GM12878 (cell line): ENCODE measurements around the gene C19orf38. TPM values are rescaled to one million over a fixed set of nuclear protein-coding genes. Genes with fewer than 3 reads are reported as not detected.

Source experiments
- ATAC-seq: fragments of 200-7000 bp; cut with Tn5 transposase; 3 replicates; pipeline ENCODE4 v1.9.1; 2020; ENCODE audit warnings: mild to moderate bottlenecking, moderate library complexity
- BruUV-seq: library from RNA; stranded (reverse); fragments of 400-500 nt; replicated peaks from 2 replicates; lab custom pipeline; 2021; lab: Mats Ljungman, UMichigan
- CTCF ChIA-PET: fragments of 300-600 bp; sonication (Branson Sonifier 250); formaldehyde crosslinking; extraction: SDS; loops from one replicate; lab custom pipeline; 2021; ENCODE audit warnings: inconsistent platforms; lab: Yijun Ruan, JAX
- POLR2A ChIA-PET: fragments of 350-600 bp; formaldehyde crosslinking; extraction: SDS; loops from one replicate; lab custom pipeline; 2021; ENCODE audit warnings: inconsistent platforms; lab: Charles Lee
- RAD21 ChIA-PET: fragments of 300-600 bp; sonication (Branson Sonifier 250); formaldehyde crosslinking; loops from one replicate; lab custom pipeline; 2023; ENCODE audit warnings: antibody characterized with exemption; ENCODE audit not compliant: unreplicated experiment; lab: Charles Lee
- SMC1A ChIA-PET: fragments of 300-600 bp; sonication (Branson Sonifier 250); formaldehyde crosslinking; loops from one replicate; lab custom pipeline; 2023; ENCODE audit not compliant: unreplicated experiment, uncharacterized antibody; lab: Charles Lee
- DNase-seq: peaks from one replicate; pipeline ENCODE4 v3.0.0-alpha.2; 2011; ENCODE audit warnings: low read depth, low spot score
- FAIRE-seq: peaks from 3 replicates; lab custom pipeline; 2011; peaks lifted over from hg19 to GRCh38; lab: Jason Lieb, UNC
- H2AFZ ChIP-seq: 2 replicates; pipeline ENCODE4 v1.6.0; 2011; ENCODE audit warnings: low read depth, low read length, control low read depth; ENCODE audit not compliant: control insufficient read depth
- H3K27ac ChIP-seq: 2 replicates; pipeline ENCODE4 v1.5.1; 2011; ENCODE audit warnings: control low read depth; ENCODE audit not compliant: control insufficient read depth, insufficient read depth
- H3K27me3 ChIP-seq, 2 experiments: replicated peaks in 1 of 2; 2 replicates each; pipeline versions ENCODE4 v1.6.0 to v1.6.1; 2011; ENCODE audit warnings: low read length in 1 of 2; ENCODE audit not compliant: control insufficient read depth in 2 of 2, insufficient read depth in 2 of 2
- H3K36me3 ChIP-seq, 2 experiments: 2 replicates each; pipeline ENCODE4 v1.5.1; 2011; ENCODE audit warnings: low read length in 1 of 2; ENCODE audit not compliant: control insufficient read depth in 2 of 2, insufficient read depth in 2 of 2
- H3K4me1 ChIP-seq: 2 replicates; pipeline ENCODE4 v1.6.1; 2011; ENCODE audit warnings: mild to moderate bottlenecking, low read length, moderate library complexity, mixed read lengths; ENCODE audit not compliant: control insufficient read depth, insufficient read depth
- H3K4me2 ChIP-seq: 2 replicates; pipeline ENCODE4 v1.6.0; 2011; ENCODE audit warnings: control low read depth; ENCODE audit not compliant: control insufficient read depth, insufficient read depth
- H3K4me3 ChIP-seq: fragments of 200-600 bp; sonication (generic); 2 replicates; pipeline ENCODE4 v1.5.1; 2016
- H3K79me2 ChIP-seq: 2 replicates; pipeline ENCODE4 v1.6.0; 2011; ENCODE audit warnings: low read length; ENCODE audit not compliant: control insufficient read depth, insufficient read depth
- H3K9ac ChIP-seq: 2 replicates; pipeline ENCODE4 v1.8.0; 2011; ENCODE audit warnings: low read length, control low read depth, mixed read lengths; ENCODE audit not compliant: control insufficient read depth, insufficient read depth
- H3K9me3 ChIP-seq: replicated peaks from 3 replicates; pipeline ENCODE4 v1.5.1; 2011; ENCODE audit warnings: mild to moderate bottlenecking, low read length; ENCODE audit not compliant: control insufficient read depth, insufficient read depth
- H4K20me1 ChIP-seq: 2 replicates; pipeline ENCODE4 v1.6.0; 2011; ENCODE audit not compliant: control insufficient read depth, insufficient read depth
- BCL11A ChIP-seq: IDR thresholded peaks from 2 replicates; pipeline ENCODE4 v1.6.1; 2011; ENCODE audit warnings: low read depth, low read length
- EED ChIP-seq: sonication (generic); IDR thresholded peaks from 2 replicates; pipeline ENCODE4 v1.6.1; 2016; ENCODE audit warnings: antibody characterized with exemption, low read depth
- EGR1 ChIP-seq, 2 experiments: IDR thresholded peaks; 1 replicate in 1 of 2; 2 replicates in 1 of 2; pipeline ENCODE4 v1.6.1; 2011 to 2012; ENCODE audit warnings: low read depth in 2 of 2, low read length in 2 of 2, borderline replicate concordance in 1 of 2, mild to moderate bottlenecking in 1 of 2, moderate library complexity in 1 of 2
- FOXK2 ChIP-seq: fragments of 450-650 bp; IDR thresholded peaks from 2 replicates; pipeline ENCODE4 v1.6.1; 2017; ENCODE audit warnings: mild to moderate bottlenecking, moderate library complexity
- FOXM1 ChIP-seq: IDR thresholded peaks from 2 replicates; pipeline ENCODE4 v1.6.1; 2012; ENCODE audit warnings: low read depth, mild to moderate bottlenecking, inconsistent platforms, low read length, moderate library complexity
- GABPA ChIP-seq: IDR thresholded peaks from 2 replicates; pipeline ENCODE4 v1.6.1; 2014; ENCODE audit warnings: antibody characterized with exemption, low read depth, mild to moderate bottlenecking, inconsistent platforms
- HDAC2 ChIP-seq: fragments of 200-600 bp; sonication (generic); IDR thresholded peaks from 2 replicates; pipeline ENCODE4 v1.6.1; 2017
- JUNB ChIP-seq: IDR thresholded peaks from 2 replicates; pipeline ENCODE4 v1.6.1; 2016; ENCODE audit warnings: antibody characterized with exemption, mild to moderate bottlenecking
- LARP7 ChIP-seq: fragments of 450-650 bp; IDR thresholded peaks from 2 replicates; pipeline ENCODE4 v1.6.1; 2017; ENCODE audit warnings: mild to moderate bottlenecking
- MTA2 ChIP-seq: fragments of 450-650 bp; IDR thresholded peaks from 2 replicates; pipeline ENCODE4 v1.6.1; 2016; ENCODE audit warnings: low read depth, mild to moderate bottlenecking, moderate library complexity
- NR2C1 ChIP-seq: fragments of 450-650 bp; IDR thresholded peaks from 2 replicates; pipeline ENCODE4 v1.6.1; 2017; ENCODE audit warnings: antibody characterized with exemption, mild to moderate bottlenecking, moderate library complexity
- SIN3A ChIP-seq: IDR thresholded peaks from 2 replicates; pipeline ENCODE4 v1.6.1; 2012; ENCODE audit warnings: low read depth, low read length, improper control_type of control experiment
- STAT1 ChIP-seq: fragments of 450-650 bp; conservative IDR thresholded peaks from 2 replicates; pipeline ENCODE4 v1.6.1; 2014; ENCODE audit warnings: antibody characterized with exemption, mild to moderate bottlenecking
- TBL1XR1 ChIP-seq: IDR thresholded peaks from 2 replicates; pipeline ENCODE4 v1.6.1; 2012; ENCODE audit warnings: low read depth, low read length, improper control_type of control experiment
- TCF7 ChIP-seq: IDR thresholded peaks from 2 replicates; pipeline ENCODE4 v1.6.1; 2014; ENCODE audit warnings: antibody characterized with exemption, borderline replicate concordance
- WGBS: methylation state at CpG from one replicate; pipeline ENCODE4 v1.1.6; 2016; ENCODE audit warnings: low lambda C conversion rate; ENCODE audit not compliant: insufficient replicate concordance, insufficient coverage; ENCODE audit errors: missing lambda C conversion rate; 5-methylcytosine and 5-hydroxymethylcytosine counted together
- in situ Hi-C: fragments of 300-500 bp; cut with MboI; formaldehyde crosslinking; loops from 9 replicates; pipeline ENCODE4 v1.14.3; 2018; ENCODE audit warnings: mixed read lengths
- intact Hi-C: fragments of 100-400 bp; cut with micrococcal nuclease; formaldehyde crosslinking; loops from one replicate; pipeline ENCODE4 v1.14.2; 2022; ENCODE audit not compliant: unreplicated experiment
- polyA plus RNA-seq, 11 experiments: library from polyadenylated mRNA; depleted of rRNA in 4 of 11; unstranded in 6 of 11; stranded (reverse) in 5 of 11; fragments of >200 nt; fragmentation: Nextera tagmentation in 4 of 11; fragmentation: Illumina TruSeq in 1 of 11; extraction: Ambion mirVana in 4 of 11; extraction: Trizol in 1 of 11; gene quantifications; 1 replicate in 1 of 11; 2 replicates in 10 of 11; pipeline versions ENCODE4 v1.2.1 to v1.2.3, GENCODE V29; 2011 to 2016; ENCODE audit warnings: inconsistent platforms in 2 of 11, missing spikeins in 2 of 11, low read depth in 1 of 11
- total RNA-seq, 4 experiments: library from RNA; depleted of rRNA in 3 of 4; stranded (reverse); fragments of >200 nt in 3 of 4; fragmentation: Illumina TruSeq in 1 of 4; extraction: Trizol in 1 of 4; gene quantifications; 2 replicates each; pipeline versions ENCODE4 v1.2.1 to v1.2.3, GENCODE V29; 2013 to 2021
- TF ChIP-seq, protein P1 (sequence below): fragments of 450-650 bp; IDR thresholded peaks from 2 replicates; pipeline ENCODE4 v1.6.1; 2016; ENCODE audit warnings: mild to moderate bottlenecking
- TF ChIP-seq, protein P2 (sequence below): fragments of 450-650 bp; IDR thresholded peaks from 2 replicates; pipeline ENCODE4 v1.6.1; 2017; ENCODE audit warnings: mild to moderate bottlenecking, low read depth, inconsistent platforms; ENCODE audit not compliant: poor library complexity, severe bottlenecking
- TF ChIP-seq, protein P3 (sequence below): fragments of 450-650 bp; formaldehyde crosslinking; IDR thresholded peaks from 2 replicates; pipeline ENCODE4 v1.4.0; 2022; ENCODE audit warnings: mild to moderate bottlenecking, moderate library complexity
- TF ChIP-seq, protein P4 (sequence below): fragments of 150-350 bp; IDR thresholded peaks from 2 replicates; pipeline ENCODE4 v1.6.1; 2014; ENCODE audit warnings: mild to moderate bottlenecking, low read depth, low read length

C19orf38 gene
- total and polyA plus RNA-seq, 10 of the 15 experiments (the other 5 are each of a cell fraction or from before 2014, with no cell fraction given): 2.6 to 7.5 (median 5.0) TPM

DNA sequence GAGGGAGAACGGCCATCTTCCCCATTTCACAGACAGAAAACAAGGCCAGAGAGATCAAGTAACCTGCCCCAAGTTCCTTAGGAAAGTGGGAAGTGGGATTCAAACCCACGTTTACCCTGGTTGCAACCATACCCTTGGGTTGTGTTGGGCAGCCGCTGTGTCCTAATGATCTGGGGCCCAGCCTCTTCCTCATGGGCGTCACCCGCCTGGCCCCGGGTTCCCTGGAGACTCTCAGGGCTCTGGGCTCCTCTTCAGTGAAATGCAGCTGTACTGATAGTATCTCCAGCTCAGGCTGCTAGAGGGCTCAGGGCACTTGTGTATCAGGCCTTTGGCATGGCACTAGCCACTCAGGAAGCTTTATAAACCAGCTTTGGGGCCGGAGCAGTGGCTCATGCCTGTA, 22.0 kb upstream of the C19orf38 start:
- RAD21 ChIA-PET: interaction anchor here (1.6 kb wide), 1 partner anchor 124 kb away, joined by 3 read pairs; no protein-coding TSS in a partner anchor
- Histone ChIP-seq H3K36me3 (peaks cover 7 to 19% of the 10 kb centered on the region in 2 experiments; a peak in 3 of 4 replicates), H4K20me1 (no peaks in the 10 kb centered on the region), H3K9ac (no peak overlapping the region), H3K4me2 (no peak overlapping the region), H3K4me3 (no peak overlapping the region), H3K4me1 (no peaks in the 10 kb centered on the region), H3K79me2 (no peaks in the 10 kb centered on the region), H2AFZ (no peak overlapping the region), H3K27me3 (no peaks in the 10 kb centered on the region), H3K27ac (no peak overlapping the region), H3K9me3 (no peaks in the 10 kb centered on the region)
- 90% methylated on average over 7 of the region's 7 CpGs for WGBS
- DNase-seq (no peak), FAIRE-seq (no peak), ATAC-seq (no peak)
- CTCF ChIA-PET: interaction anchor here (3.2 kb wide), 1 partner anchor 109 kb away, joined by 9 read pairs; the partner anchor contains the start of gene DNM2
- in situ Hi-C loops: no loop called here
- SMC1A ChIA-PET: interaction anchor here (0.6 kb wide), 1 partner anchor 454 kb away, joined by 3 read pairs; no protein-coding TSS in a partner anchor
- POLR2A ChIA-PET: no interaction called here
- intact Hi-C loops: no loop called here
- no TSS peak for BruUV-seq
- TF ChIP-seq, protein P1, sequence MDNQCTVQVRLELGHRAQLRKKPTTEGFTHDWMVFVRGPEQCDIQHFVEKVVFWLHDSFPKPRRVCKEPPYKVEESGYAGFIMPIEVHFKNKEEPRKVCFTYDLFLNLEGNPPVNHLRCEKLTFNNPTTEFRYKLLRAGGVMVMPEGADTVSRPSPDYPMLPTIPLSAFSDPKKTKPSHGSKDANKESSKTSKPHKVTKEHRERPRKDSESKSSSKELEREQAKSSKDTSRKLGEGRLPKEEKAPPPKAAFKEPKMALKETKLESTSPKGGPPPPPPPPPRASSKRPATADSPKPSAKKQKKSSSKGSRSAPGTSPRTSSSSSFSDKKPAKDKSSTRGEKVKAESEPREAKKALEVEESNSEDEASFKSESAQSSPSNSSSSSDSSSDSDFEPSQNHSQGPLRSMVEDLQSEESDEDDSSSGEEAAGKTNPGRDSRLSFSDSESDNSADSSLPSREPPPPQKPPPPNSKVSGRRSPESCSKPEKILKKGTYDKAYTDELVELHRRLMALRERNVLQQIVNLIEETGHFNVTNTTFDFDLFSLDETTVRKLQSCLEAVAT: no peak
- TF ChIP-seq HDAC2 (no peak), FOXM1 (no peak), EGR1 (IDR thresholded peaks at IDR 0.05; ENCODE audit: borderline replicate concordance in 1 of 2, low read depth in 2 of 2, low read length in 2 of 2) (no peak), TBL1XR1 (no peak), FOXK2 (no peak), GABPA (no peak), EED (no peak), LARP7 (no peak), STAT1 (no peak), NR2C1 (no peak), BCL11A (no peak), TCF7 (no peak), MTA2 (no peak), SIN3A (no peak), JUNB (no peak)
- TF ChIP-seq, protein P2, sequence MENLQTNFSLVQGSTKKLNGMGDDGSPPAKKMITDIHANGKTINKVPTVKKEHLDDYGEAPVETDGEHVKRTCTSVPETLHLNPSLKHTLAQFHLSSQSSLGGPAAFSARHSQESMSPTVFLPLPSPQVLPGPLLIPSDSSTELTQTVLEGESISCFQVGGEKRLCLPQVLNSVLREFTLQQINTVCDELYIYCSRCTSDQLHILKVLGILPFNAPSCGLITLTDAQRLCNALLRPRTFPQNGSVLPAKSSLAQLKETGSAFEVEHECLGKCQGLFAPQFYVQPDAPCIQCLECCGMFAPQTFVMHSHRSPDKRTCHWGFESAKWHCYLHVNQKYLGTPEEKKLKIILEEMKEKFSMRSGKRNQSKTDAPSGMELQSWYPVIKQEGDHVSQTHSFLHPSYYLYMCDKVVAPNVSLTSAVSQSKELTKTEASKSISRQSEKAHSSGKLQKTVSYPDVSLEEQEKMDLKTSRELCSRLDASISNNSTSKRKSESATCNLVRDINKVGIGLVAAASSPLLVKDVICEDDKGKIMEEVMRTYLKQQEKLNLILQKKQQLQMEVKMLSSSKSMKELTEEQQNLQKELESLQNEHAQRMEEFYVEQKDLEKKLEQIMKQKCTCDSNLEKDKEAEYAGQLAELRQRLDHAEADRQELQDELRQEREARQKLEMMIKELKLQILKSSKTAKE: no peak
- TF ChIP-seq, protein P3, sequence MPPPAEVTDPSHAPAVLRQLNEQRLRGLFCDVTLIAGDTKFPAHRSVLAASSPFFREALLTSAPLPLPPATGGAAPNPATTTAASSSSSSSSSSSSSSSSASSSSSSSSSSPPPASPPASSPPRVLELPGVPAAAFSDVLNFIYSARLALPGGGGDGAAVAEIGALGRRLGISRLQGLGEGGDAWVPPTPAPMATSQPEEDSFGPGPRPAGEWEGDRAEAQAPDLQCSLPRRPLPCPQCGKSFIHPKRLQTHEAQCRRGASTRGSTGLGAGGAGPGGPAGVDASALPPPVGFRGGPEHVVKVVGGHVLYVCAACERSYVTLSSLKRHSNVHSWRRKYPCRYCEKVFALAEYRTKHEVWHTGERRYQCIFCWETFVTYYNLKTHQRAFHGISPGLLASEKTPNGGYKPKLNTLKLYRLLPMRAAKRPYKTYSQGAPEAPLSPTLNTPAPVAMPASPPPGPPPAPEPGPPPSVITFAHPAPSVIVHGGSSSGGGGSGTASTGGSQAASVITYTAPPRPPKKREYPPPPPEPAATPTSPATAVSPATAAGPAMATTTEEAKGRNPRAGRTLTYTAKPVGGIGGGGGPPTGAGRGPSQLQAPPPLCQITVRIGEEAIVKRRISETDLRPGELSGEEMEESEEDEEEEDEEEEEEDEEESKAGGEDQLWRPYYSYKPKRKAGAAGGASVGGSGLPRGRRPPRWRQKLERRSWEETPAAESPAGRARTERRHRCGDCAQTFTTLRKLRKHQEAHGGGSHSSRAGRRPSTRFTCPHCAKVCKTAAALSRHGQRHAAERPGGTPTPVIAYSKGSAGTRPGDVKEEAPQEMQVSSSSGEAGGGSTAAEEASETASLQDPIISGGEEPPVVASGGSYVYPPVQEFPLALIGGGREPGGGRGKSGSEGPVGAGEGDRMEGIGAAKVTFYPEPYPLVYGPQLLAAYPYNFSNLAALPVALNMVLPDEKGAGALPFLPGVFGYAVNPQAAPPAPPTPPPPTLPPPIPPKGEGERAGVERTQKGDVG (CRISPR knock-in tag): no peak
- TF ChIP-seq, protein P4, sequence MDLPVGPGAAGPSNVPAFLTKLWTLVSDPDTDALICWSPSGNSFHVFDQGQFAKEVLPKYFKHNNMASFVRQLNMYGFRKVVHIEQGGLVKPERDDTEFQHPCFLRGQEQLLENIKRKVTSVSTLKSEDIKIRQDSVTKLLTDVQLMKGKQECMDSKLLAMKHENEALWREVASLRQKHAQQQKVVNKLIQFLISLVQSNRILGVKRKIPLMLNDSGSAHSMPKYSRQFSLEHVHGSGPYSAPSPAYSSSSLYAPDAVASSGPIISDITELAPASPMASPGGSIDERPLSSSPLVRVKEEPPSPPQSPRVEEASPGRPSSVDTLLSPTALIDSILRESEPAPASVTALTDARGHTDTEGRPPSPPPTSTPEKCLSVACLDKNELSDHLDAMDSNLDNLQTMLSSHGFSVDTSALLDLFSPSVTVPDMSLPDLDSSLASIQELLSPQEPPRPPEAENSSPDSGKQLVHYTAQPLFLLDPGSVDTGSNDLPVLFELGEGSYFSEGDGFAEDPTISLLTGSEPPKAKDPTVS: no peak
